Measurements from ENCODE around the gene NFKBIZ. TPM values are rescaled to one million over a fixed set of nuclear protein-coding genes. Genes with fewer than 3 reads are reported as not detected.

The NFKBIZ gene
- total and polyA plus RNA-seq, 9 of the 15 experiments (the other 6 are each of a cell fraction or from before 2014, with no cell fraction given): 1.2 to 13.7 (median 5.7) TPM

DNA sequence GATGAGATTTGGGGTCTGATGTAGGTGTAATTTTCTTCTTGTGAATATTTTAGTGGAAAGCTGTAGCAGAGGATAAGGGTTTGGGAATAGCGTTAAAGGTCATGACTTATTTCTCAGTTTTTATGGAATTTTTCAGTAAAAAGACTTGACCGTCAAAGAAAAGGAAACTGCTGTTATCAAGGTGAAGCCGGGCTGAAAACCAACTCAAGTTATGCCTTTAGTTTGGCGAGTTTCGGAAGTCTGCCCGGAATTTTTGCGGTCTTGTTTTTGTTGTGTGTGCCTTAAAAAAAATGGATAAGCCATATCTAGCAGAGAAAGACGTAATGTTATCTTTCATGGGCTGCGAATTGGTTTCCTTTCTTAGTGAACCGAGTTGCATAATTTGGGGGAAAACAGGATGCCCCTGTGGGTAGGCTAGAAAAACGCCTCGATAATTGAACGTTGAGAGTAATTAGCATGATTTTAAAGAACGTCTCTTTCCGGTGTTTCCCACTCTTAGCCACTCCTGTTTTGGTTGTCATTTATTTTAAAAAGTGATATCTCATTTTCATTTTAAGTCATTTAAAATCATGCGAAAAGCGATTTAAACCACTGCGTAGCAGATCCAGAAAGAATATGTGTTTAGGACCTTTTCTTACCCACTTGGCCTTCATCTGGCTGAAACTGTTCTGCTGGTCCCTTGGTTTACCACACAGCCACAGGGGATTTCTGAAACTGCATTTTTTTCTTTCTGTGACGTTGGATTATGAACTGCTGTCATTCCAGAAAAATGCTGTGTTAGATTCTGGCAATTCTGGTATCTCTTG, 1.1 kb downstream of the NFKBIZ start (continued):
- TF ChIP-seq, protein P1, sequence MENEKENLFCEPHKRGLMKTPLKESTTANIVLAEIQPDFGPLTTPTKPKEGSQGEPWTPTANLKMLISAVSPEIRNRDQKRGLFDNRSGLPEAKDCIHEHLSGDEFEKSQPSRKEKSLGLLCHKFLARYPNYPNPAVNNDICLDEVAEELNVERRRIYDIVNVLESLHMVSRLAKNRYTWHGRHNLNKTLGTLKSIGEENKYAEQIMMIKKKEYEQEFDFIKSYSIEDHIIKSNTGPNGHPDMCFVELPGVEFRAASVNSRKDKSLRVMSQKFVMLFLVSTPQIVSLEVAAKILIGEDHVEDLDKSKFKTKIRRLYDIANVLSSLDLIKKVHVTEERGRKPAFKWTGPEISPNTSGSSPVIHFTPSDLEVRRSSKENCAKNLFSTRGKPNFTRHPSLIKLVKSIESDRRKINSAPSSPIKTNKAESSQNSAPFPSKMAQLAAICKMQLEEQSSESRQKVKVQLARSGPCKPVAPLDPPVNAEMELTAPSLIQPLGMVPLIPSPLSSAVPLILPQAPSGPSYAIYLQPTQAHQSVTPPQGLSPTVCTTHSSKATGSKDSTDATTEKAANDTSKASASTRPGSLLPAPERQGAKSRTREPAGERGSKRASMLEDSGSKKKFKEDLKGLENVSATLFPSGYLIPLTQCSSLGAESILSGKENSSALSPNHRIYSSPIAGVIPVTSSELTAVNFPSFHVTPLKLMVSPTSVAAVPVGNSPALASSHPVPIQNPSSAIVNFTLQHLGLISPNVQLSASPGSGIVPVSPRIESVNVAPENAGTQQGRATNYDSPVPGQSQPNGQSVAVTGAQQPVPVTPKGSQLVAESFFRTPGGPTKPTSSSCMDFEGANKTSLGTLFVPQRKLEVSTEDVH (IDR thresholded peaks at IDR 0.05; ENCODE audit: low read depth, partially characterized antibody): no peak
- no peak for TF ChIP-seq JUNB (CRISPR knock-in tag; conservative IDR thresholded peaks at IDR 0.05)
- TF ChIP-seq, protein P2, sequence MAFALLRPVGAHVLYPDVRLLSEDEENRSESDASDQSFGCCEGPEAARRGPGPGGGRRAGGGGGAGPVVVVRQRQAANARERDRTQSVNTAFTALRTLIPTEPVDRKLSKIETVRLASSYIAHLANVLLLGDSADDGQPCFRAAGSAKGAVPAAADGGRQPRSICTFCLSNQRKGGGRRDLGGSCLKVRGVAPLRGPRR (CRISPR knock-in tag; IDR thresholded peaks at IDR 0.05): no peak
- TF ChIP-seq ATF1 (CRISPR knock-in tag; IDR thresholded peaks at IDR 0.05): no peak
- TF ChIP-seq ATF1 (tag; IDR thresholded peaks at IDR 0.05): peak; percentile 15; the same call in 1 of the 2 replicates
- TF ChIP-seq, protein P3, sequence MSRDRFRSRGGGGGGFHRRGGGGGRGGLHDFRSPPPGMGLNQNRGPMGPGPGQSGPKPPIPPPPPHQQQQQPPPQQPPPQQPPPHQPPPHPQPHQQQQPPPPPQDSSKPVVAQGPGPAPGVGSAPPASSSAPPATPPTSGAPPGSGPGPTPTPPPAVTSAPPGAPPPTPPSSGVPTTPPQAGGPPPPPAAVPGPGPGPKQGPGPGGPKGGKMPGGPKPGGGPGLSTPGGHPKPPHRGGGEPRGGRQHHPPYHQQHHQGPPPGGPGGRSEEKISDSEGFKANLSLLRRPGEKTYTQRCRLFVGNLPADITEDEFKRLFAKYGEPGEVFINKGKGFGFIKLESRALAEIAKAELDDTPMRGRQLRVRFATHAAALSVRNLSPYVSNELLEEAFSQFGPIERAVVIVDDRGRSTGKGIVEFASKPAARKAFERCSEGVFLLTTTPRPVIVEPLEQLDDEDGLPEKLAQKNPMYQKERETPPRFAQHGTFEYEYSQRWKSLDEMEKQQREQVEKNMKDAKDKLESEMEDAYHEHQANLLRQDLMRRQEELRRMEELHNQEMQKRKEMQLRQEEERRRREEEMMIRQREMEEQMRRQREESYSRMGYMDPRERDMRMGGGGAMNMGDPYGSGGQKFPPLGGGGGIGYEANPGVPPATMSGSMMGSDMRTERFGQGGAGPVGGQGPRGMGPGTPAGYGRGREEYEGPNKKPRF (IDR thresholded peaks at IDR 0.05; ENCODE audit: low read depth, low read length): no peak
- no peak for TF ChIP-seq ZKSCAN8 (CRISPR knock-in tag; IDR thresholded peaks at IDR 0.05)
- no peak for TF ChIP-seq CREBBP (IDR thresholded peaks at IDR 0.05; ENCODE audit: low read depth, low read length)
- no peak for TF ChIP-seq PCBP2 (IDR thresholded peaks at IDR 0.05; ENCODE audit: low read depth, low read length, poor library complexity, severe bottlenecking)
- no peak for TF ChIP-seq MXI1 (IDR thresholded peaks at IDR 0.05; ENCODE audit: low read depth, low read length)
- no peak for TF ChIP-seq CBX5 (IDR thresholded peaks at IDR 0.05; ENCODE audit: borderline replicate concordance, low read depth)
- TF ChIP-seq HOXB6 (CRISPR knock-in tag; IDR thresholded peaks at IDR 0.05; ENCODE audit: borderline replicate concordance): no peak
- TF ChIP-seq, protein P4, sequence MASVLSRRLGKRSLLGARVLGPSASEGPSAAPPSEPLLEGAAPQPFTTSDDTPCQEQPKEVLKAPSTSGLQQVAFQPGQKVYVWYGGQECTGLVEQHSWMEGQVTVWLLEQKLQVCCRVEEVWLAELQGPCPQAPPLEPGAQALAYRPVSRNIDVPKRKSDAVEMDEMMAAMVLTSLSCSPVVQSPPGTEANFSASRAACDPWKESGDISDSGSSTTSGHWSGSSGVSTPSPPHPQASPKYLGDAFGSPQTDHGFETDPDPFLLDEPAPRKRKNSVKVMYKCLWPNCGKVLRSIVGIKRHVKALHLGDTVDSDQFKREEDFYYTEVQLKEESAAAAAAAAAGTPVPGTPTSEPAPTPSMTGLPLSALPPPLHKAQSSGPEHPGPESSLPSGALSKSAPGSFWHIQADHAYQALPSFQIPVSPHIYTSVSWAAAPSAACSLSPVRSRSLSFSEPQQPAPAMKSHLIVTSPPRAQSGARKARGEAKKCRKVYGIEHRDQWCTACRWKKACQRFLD (CRISPR knock-in tag; IDR thresholded peaks at IDR 0.05): no peak
- no peak for TF ChIP-seq ZNF124 (CRISPR knock-in tag; IDR thresholded peaks at IDR 0.05)
- TF ChIP-seq PURB (CRISPR knock-in tag; IDR thresholded peaks at IDR 0.05; ENCODE audit: low read depth): no peak
- TF ChIP-seq, protein P5, sequence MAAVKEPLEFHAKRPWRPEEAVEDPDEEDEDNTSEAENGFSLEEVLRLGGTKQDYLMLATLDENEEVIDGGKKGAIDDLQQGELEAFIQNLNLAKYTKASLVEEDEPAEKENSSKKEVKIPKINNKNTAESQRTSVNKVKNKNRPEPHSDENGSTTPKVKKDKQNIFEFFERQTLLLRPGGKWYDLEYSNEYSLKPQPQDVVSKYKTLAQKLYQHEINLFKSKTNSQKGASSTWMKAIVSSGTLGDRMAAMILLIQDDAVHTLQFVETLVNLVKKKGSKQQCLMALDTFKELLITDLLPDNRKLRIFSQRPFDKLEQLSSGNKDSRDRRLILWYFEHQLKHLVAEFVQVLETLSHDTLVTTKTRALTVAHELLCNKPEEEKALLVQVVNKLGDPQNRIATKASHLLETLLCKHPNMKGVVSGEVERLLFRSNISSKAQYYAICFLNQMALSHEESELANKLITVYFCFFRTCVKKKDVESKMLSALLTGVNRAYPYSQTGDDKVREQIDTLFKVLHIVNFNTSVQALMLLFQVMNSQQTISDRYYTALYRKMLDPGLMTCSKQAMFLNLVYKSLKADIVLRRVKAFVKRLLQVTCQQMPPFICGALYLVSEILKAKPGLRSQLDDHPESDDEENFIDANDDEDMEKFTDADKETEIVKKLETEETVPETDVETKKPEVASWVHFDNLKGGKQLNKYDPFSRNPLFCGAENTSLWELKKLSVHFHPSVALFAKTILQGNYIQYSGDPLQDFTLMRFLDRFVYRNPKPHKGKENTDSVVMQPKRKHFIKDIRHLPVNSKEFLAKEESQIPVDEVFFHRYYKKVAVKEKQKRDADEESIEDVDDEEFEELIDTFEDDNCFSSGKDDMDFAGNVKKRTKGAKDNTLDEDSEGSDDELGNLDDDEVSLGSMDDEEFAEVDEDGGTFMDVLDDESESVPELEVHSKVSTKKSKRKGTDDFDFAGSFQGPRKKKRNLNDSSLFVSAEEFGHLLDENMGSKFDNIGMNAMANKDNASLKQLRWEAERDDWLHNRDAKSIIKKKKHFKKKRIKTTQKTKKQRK (IDR thresholded peaks at IDR 0.05; ENCODE audit: borderline replicate concordance, low read depth, low read length): no peak
